OCI-LY7 (cell line): ENCODE data around the gene SPEM2.

ENCODE experiments used
- EZH2phosphoT487 ChIP-seq: fragments of 200-600 bp; sonication (generic); IDR thresholded peaks from 2 replicates; pipeline ENCODE4 v1.6.1; 2018; ENCODE audit warnings: low read depth, borderline replicate concordance, mild to moderate bottlenecking, mixed run types, antibody characterized with exemption, low read length, moderate library complexity, mixed read lengths
- TF ChIP-seq, protein P1 (sequence below): fragments of 200-600 bp; sonication (generic); conservative IDR thresholded peaks from 2 replicates; pipeline ENCODE4 v1.5.1; 2014; ENCODE audit warnings: mild to moderate bottlenecking, antibody characterized with exemption, low read length, moderate library complexity, mixed read lengths

- TF ChIP-seq, protein P1, sequence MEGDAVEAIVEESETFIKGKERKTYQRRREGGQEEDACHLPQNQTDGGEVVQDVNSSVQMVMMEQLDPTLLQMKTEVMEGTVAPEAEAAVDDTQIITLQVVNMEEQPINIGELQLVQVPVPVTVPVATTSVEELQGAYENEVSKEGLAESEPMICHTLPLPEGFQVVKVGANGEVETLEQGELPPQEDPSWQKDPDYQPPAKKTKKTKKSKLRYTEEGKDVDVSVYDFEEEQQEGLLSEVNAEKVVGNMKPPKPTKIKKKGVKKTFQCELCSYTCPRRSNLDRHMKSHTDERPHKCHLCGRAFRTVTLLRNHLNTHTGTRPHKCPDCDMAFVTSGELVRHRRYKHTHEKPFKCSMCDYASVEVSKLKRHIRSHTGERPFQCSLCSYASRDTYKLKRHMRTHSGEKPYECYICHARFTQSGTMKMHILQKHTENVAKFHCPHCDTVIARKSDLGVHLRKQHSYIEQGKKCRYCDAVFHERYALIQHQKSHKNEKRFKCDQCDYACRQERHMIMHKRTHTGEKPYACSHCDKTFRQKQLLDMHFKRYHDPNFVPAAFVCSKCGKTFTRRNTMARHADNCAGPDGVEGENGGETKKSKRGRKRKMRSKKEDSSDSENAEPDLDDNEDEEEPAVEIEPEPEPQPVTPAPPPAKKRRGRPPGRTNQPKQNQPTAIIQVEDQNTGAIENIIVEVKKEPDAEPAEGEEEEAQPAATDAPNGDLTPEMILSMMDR: no peak
- no peak for TF ChIP-seq EZH2phosphoT487
These were observed 12.7 kb downstream of the SPEM2 start for GRCh38 chr17:7437950-7438614.
